IMR-90 (cell line): ENCODE measurements around the gene NHEJ1. TPM values are rescaled to one million over a fixed set of nuclear protein-coding genes. Genes with fewer than 3 reads are reported as not detected.

Experiments used
- ATAC-seq: fragments of 200-7000 bp; cut with Tn5 transposase; 2 replicates; pipeline ENCODE4 v1.9.1; 2020; ENCODE audit warnings: low read depth, mild to moderate bottlenecking, moderate library complexity
- BruUV-seq: library from RNA; stranded (reverse); fragments of 400-500 nt; replicated peaks from 2 replicates; lab custom pipeline; 2021; lab: Mats Ljungman, UMichigan
- CTCF ChIA-PET: fragments of 300-600 bp; formaldehyde crosslinking; extraction: SDS; loops from one replicate; lab custom pipeline; 2021; ENCODE audit warnings: antibody characterized with exemption; lab: Yijun Ruan, JAX
- POLR2A ChIA-PET: fragments of 300-600 bp; sonication (Branson Sonifier 250); formaldehyde crosslinking; loops from one replicate; lab custom pipeline; 2022; ENCODE audit warnings: antibody characterized with exemption; ENCODE audit not compliant: unreplicated experiment; lab: Charles Lee
- DNase-seq: peaks from one replicate; pipeline ENCODE4 v3.0.0; 2013
- H2AFZ ChIP-seq: replicated peaks from 2 replicates; pipeline ENCODE3; 2013; ENCODE audit warnings: low read length, mild to moderate bottlenecking; ENCODE audit not compliant: poor library complexity
- H2AK5ac ChIP-seq: 2 replicates; pipeline ENCODE4 v1.6.1; 2013; ENCODE audit warnings: low read depth, low read length, inconsistent platforms
- H2AK9ac ChIP-seq: replicated peaks from 2 replicates; pipeline ENCODE3; 2013; ENCODE audit warnings: mild to moderate bottlenecking, low read depth, low read length, moderate library complexity; ENCODE audit not compliant: poor library complexity
- H2BK120ac ChIP-seq: 2 replicates; pipeline ENCODE4 v1.6.1; 2013; ENCODE audit warnings: low read depth, low read length, inconsistent platforms
- H2BK15ac ChIP-seq: 3 replicates; pipeline ENCODE4 v1.6.1; 2013; ENCODE audit warnings: low read depth, low read length, inconsistent platforms
- H2BK20ac ChIP-seq: 2 replicates; pipeline ENCODE4 v1.6.1; 2013; ENCODE audit warnings: low read depth, mild to moderate bottlenecking, inconsistent platforms, low read length, moderate library complexity
- H2BK5ac ChIP-seq: 2 replicates; pipeline ENCODE4 v1.6.1; 2013; ENCODE audit warnings: mild to moderate bottlenecking, low read depth, low read length, inconsistent platforms; ENCODE audit not compliant: poor library complexity, severe bottlenecking
- H3K14ac ChIP-seq: replicated peaks from 2 replicates; pipeline ENCODE4 v1.6.1; 2013; ENCODE audit warnings: low read depth, low read length, inconsistent platforms
- H3K18ac ChIP-seq: 2 replicates; pipeline ENCODE4 v1.6.1; 2013; ENCODE audit warnings: low read depth, low read length, control low read depth
- H3K23ac ChIP-seq: 2 replicates; pipeline ENCODE4 v1.6.1; 2013; ENCODE audit warnings: low read depth, low read length, inconsistent platforms
- H3K27ac ChIP-seq: 2 replicates; pipeline ENCODE4 v1.5.1; 2013; ENCODE audit warnings: mild to moderate bottlenecking, control low read depth, low read length; ENCODE audit not compliant: insufficient read depth
- H3K27me3 ChIP-seq: 2 replicates; pipeline ENCODE4 v1.6.1; 2013; ENCODE audit warnings: low read length; ENCODE audit not compliant: control insufficient read depth, insufficient read depth
- H3K36me3 ChIP-seq: 2 replicates; pipeline ENCODE4 v1.6.1; 2013; ENCODE audit warnings: low read length, mixed read lengths; ENCODE audit not compliant: control insufficient read depth, insufficient read depth
- H3K4ac ChIP-seq: 2 replicates; pipeline ENCODE4 v1.6.1; 2013; ENCODE audit warnings: low read depth, low read length, inconsistent platforms
- H3K4me1 ChIP-seq: 2 replicates; pipeline ENCODE4 v1.6.1; 2013; ENCODE audit warnings: low read length, mixed read lengths; ENCODE audit not compliant: control insufficient read depth, insufficient read depth
- H3K4me2 ChIP-seq: 2 replicates; pipeline ENCODE4 v1.6.1; 2013; ENCODE audit warnings: low read depth, mild to moderate bottlenecking, control low read depth, low read length, moderate library complexity
- H3K4me3 ChIP-seq: 2 replicates; pipeline ENCODE4 v1.5.1; 2013; ENCODE audit warnings: low read depth, mild to moderate bottlenecking, control low read depth, low read length, moderate library complexity; ENCODE audit not compliant: insufficient read depth
- H3K56ac ChIP-seq: 2 replicates; pipeline ENCODE4 v1.6.1; 2013; ENCODE audit warnings: low read length, inconsistent platforms; ENCODE audit not compliant: insufficient read depth; ENCODE audit errors: extremely low read depth
- H3K79me1 ChIP-seq, 2 experiments: 2 replicates each; pipeline ENCODE4 v1.6.1; 2013; ENCODE audit warnings: low read length in 2 of 2, inconsistent platforms in 1 of 2, low read depth in 1 of 2
- H3K9ac ChIP-seq: 2 replicates; pipeline ENCODE4 v1.6.1; 2013; ENCODE audit warnings: low read depth, low read length, control low read depth
- H3K9me1 ChIP-seq: 2 replicates; pipeline ENCODE4 v1.6.1; 2013; ENCODE audit warnings: low read length, inconsistent platforms; ENCODE audit not compliant: insufficient read depth
- H3K9me3 ChIP-seq: 2 replicates; pipeline ENCODE4 v1.6.1; 2013; ENCODE audit warnings: low read length; ENCODE audit not compliant: control insufficient read depth, insufficient read depth
- H4K20me1 ChIP-seq: 2 replicates; pipeline ENCODE4 v1.6.1; 2013; ENCODE audit warnings: low read length, inconsistent platforms; ENCODE audit not compliant: insufficient read depth
- H4K5ac ChIP-seq: 2 replicates; pipeline ENCODE4 v1.6.1; 2013; ENCODE audit warnings: mild to moderate bottlenecking, low read depth, low read length, control low read depth
- H4K8ac ChIP-seq, 2 experiments: 2 replicates each; pipeline ENCODE4 v1.6.1; 2013; ENCODE audit warnings: low read depth in 2 of 2, low read length in 2 of 2, control low read depth in 1 of 2, inconsistent platforms in 1 of 2
- H4K91ac ChIP-seq: 2 replicates; pipeline ENCODE4 v1.6.1; 2013; ENCODE audit warnings: low read depth, low read length, inconsistent platforms; ENCODE audit not compliant: insufficient read depth
- CHD1 ChIP-seq: IDR thresholded peaks from 2 replicates; pipeline ENCODE4 v1.6.1; 2012; ENCODE audit warnings: low read depth, low read length, improper control_type of control experiment
- MAFK ChIP-seq: IDR thresholded peaks from 2 replicates; pipeline ENCODE4 v1.6.1; 2012; ENCODE audit warnings: low read depth, low read length, improper control_type of control experiment
- MAZ ChIP-seq: IDR thresholded peaks from 2 replicates; pipeline ENCODE4 v1.6.1; 2012; ENCODE audit warnings: low read depth, mild to moderate bottlenecking, low read length, improper control_type of control experiment, moderate library complexity, borderline replicate concordance
- NFE2L2 ChIP-seq: fragments of 150-350 bp; IDR thresholded peaks from 2 replicates; pipeline ENCODE4 v1.6.1; 2016; ENCODE audit warnings: low read depth, mild to moderate bottlenecking, low read length
- RCOR1 ChIP-seq: IDR thresholded peaks from 2 replicates; pipeline ENCODE4 v1.6.1; 2012; ENCODE audit warnings: mild to moderate bottlenecking, low read length, improper control_type of control experiment; ENCODE audit not compliant: insufficient replicate concordance
- RFX5 ChIP-seq: IDR thresholded peaks from 2 replicates; pipeline ENCODE4 v1.8.0; 2012; ENCODE audit warnings: low read depth, mild to moderate bottlenecking, low read length, moderate library complexity
- WGBS, 2 experiments: methylation state at CpG; one replicate each; pipeline versions ENCODE4 v1.1.5 to v1.1.7; 2013; ENCODE audit warnings: missing lambda C conversion rate in 2 of 2; ENCODE audit not compliant: insufficient read length in 1 of 2; ENCODE audit errors: extremely low coverage in 2 of 2; 5-methylcytosine and 5-hydroxymethylcytosine counted together
- dilution Hi-C: fragments of 300-500 bp; cut with HindIII; formaldehyde crosslinking; loops from one replicate; pipeline ENCODE4 v1.14.3; 2018; ENCODE audit warnings: low sequenced_read_pairs; ENCODE audit not compliant: unreplicated experiment
- in situ Hi-C: fragments of 300-500 bp; cut with MboI; formaldehyde crosslinking; loops from 3 replicates; pipeline ENCODE4 v1.14.3; 2019; ENCODE audit warnings: low sequenced_read_pairs, inconsistent platforms, mixed read lengths
- intact Hi-C: fragments of 100-400 bp; cut with micrococcal nuclease; formaldehyde crosslinking; loops from 2 replicates; pipeline ENCODE4 v1.10.0; 2022
- polyA plus RNA-seq, 3 experiments: library from polyadenylated mRNA; depleted of rRNA; stranded (reverse); fragments of >200 nt; gene quantifications; 2 replicates each; pipeline ENCODE4 v1.2.3, GENCODE V29; 2012; ENCODE audit warnings: low replicate concordance in 1 of 3
- total RNA-seq: library from RNA; depleted of rRNA; stranded (reverse); fragments of >200 nt; gene quantifications from 2 replicates; pipeline ENCODE4 v1.2.3, GENCODE V29; 2012

NHEJ1 gene
- total and polyA plus RNA-seq, 2 of the 4 experiments (the other 2 are of a cell fraction), result 12.5 to 23.1 TPM

- peaks cover 12% of the 10 kb centered on the region; the same call in 1 of the 2 replicates for H4K20me1 ChIP-seq
- H4K91ac ChIP-seq, result no peak overlapping the region
- no peak overlapping the region for H2BK5ac ChIP-seq
- no peaks in the 10 kb centered on the region; the same call in none of the 2 replicates for H3K27me3 ChIP-seq
- TF ChIP-seq CHD1 (no peak), MAFK (no peak), RFX5 (no peak), NFE2L2 (no peak), MAZ (no peak), RCOR1 (no peak)
- H4K8ac ChIP-seq, result no peak overlapping the region
- no peak overlapping the region for H2AFZ ChIP-seq
- intact Hi-C loops, result no loop called here
- no CpG with 5 or more reads among the region's 7 CpGs for WGBS, 2 experiments
- H3K56ac ChIP-seq, result no peak overlapping the region
- no peak for DNase-seq
- no peak for ATAC-seq
- CTCF ChIA-PET, result interaction anchor here (0.7 kb wide), 1 partner anchor 39 kb away, joined by 3 read pairs; no protein-coding TSS in a partner anchor
- no peak overlapping the region for H3K4ac ChIP-seq
- H4K5ac ChIP-seq, result no peak overlapping the region
- H2BK20ac ChIP-seq, result no peak overlapping the region
- H3K23ac ChIP-seq, result no peak overlapping the region
- POLR2A ChIA-PET, result no interaction called here
- H3K9ac ChIP-seq, result no peak overlapping the region
- no peak overlapping the region for H2BK15ac ChIP-seq
- H3K27ac ChIP-seq, result no peak overlapping the region
- no TSS peak for BruUV-seq
- no peak overlapping the region for H2BK120ac ChIP-seq
- no peak overlapping the region for H2AK5ac ChIP-seq
- no peaks in the 10 kb centered on the region for H3K79me1 ChIP-seq
- in situ Hi-C loops, result no loop called here
- 0 out of 2 replicates have a peak, but pooled peaks cover 2% of the 10 kb centered on the region for H3K4me1 ChIP-seq
- peaks cover 7% of the 10 kb centered on the region for H3K36me3 ChIP-seq
- dilution Hi-C loops, result no loop called here
- H3K18ac ChIP-seq, result no peak overlapping the region
- H3K9me1 ChIP-seq, result peaks cover 4% of the 10 kb centered on the region; the same call in 1 of the 2 replicates
- H3K14ac ChIP-seq, result no peak overlapping the region
- H3K9me3 ChIP-seq, result no peaks in the 10 kb centered on the region
- H2AK9ac ChIP-seq, result no peak overlapping the region
- no peak overlapping the region for H3K4me2 ChIP-seq
- H3K4me3 ChIP-seq, result no peak overlapping the region
Observed at GRCh38 chr2:219081096-219081495, 79.5 kb downstream of the NHEJ1 start.
